Neural progenitor cell (in vitro differentiated cells): ENCODE data around the gene SDC1. TPM values are rescaled to one million over a fixed set of nuclear protein-coding genes. Genes with fewer than 3 reads are reported as not detected.

Source experiments
- DNase-seq: peaks from one replicate; pipeline ENCODE4 v3.0.0-alpha.2; 2016; ENCODE audit warnings: low spot score
- H2AFZ ChIP-seq: fragments of 200-600 bp; sonication (generic); replicated peaks from 2 replicates; pipeline ENCODE4 v1.6.1; 2016; ENCODE audit warnings: antibody characterized with exemption
- H3F3A ChIP-seq: fragments of 200-600 bp; sonication (generic); 2 replicates; pipeline ENCODE4 v1.6.1; 2016; ENCODE audit warnings: antibody characterized with exemption, low read depth
- H3K27ac ChIP-seq: fragments of 200-600 bp; sonication (generic); 2 replicates; pipeline ENCODE4 v1.5.1; 2016; ENCODE audit warnings: mild to moderate bottlenecking
- H3K27me3 ChIP-seq: fragments of 200-600 bp; sonication (generic); 2 replicates; pipeline ENCODE4 v1.6.1; 2016; ENCODE audit warnings: mild to moderate bottlenecking, moderate library complexity
- H3K36me3 ChIP-seq: fragments of 200-600 bp; sonication (generic); 2 replicates; pipeline ENCODE4 v1.5.1; 2016
- H3K4me1 ChIP-seq: fragments of 200-600 bp; sonication (generic); 2 replicates; pipeline ENCODE4 v1.6.1; 2016; ENCODE audit warnings: mixed run types
- H3K4me2 ChIP-seq: fragments of 200-600 bp; sonication (generic); 2 replicates; pipeline ENCODE4 v1.6.1; 2016
- H3K4me3 ChIP-seq: fragments of 200-600 bp; sonication (generic); 2 replicates; pipeline ENCODE4 v1.5.1; 2016
- H3K79me2 ChIP-seq: fragments of 200-600 bp; sonication (generic); 2 replicates; pipeline ENCODE4 v1.6.1; 2016; ENCODE audit warnings: low read depth
- H3K9ac ChIP-seq: fragments of 200-600 bp; sonication (generic); 2 replicates; pipeline ENCODE4 v1.6.1; 2016
- H3K9me3 ChIP-seq: fragments of 200-600 bp; sonication (generic); 2 replicates; pipeline ENCODE4 v1.5.1; 2016; ENCODE audit warnings: low read depth
- H4K20me1 ChIP-seq: fragments of 200-600 bp; sonication (generic); 2 replicates; pipeline ENCODE4 v1.6.1; 2016; ENCODE audit warnings: low read depth
- H3K27ac Mint-ChIP-seq: 3 replicates; pipeline ENCODE4 v1.8.0; 2021; ENCODE audit warnings: mixed read lengths
- H3K27me3 Mint-ChIP-seq: 2 replicates; pipeline ENCODE4 v1.8.0; 2022; ENCODE audit warnings: low read depth, mild to moderate bottlenecking, inconsistent platforms, moderate library complexity, mixed read lengths; ENCODE audit not compliant: insufficient read depth
- H3K36me3 Mint-ChIP-seq: 3 replicates; pipeline ENCODE4 v1.8.0; 2021; ENCODE audit warnings: mixed read lengths
- H3K4me1 Mint-ChIP-seq: 3 replicates; pipeline ENCODE4 v1.8.0; 2021; ENCODE audit warnings: mixed read lengths
- H3K4me3 Mint-ChIP-seq: 3 replicates; pipeline ENCODE4 v1.8.0; 2021; ENCODE audit warnings: mild to moderate bottlenecking, moderate library complexity, mixed read lengths
- H3K9me3 Mint-ChIP-seq: 3 replicates; pipeline ENCODE4 v1.8.0; 2020; ENCODE audit warnings: mixed read lengths
- CTCF ChIP-seq: fragments of 200-600 bp; sonication (generic); IDR thresholded peaks from 2 replicates; pipeline ENCODE4 v1.5.1; 2017; ENCODE audit warnings: antibody characterized with exemption, mild to moderate bottlenecking
- EZH2 ChIP-seq: fragments of 200-600 bp; sonication (generic); IDR thresholded peaks from 2 replicates; pipeline ENCODE4 v1.6.1; 2017; ENCODE audit warnings: antibody characterized with exemption, mild to moderate bottlenecking, moderate library complexity
- EZH2phosphoT487 ChIP-seq: fragments of 200-600 bp; sonication (generic); IDR thresholded peaks from 2 replicates; pipeline ENCODE4 v1.6.1; 2017; ENCODE audit warnings: antibody characterized with exemption
- total RNA-seq: library from RNA; depleted of rRNA; stranded (reverse); fragments of >200 nt; gene quantifications from 2 replicates; pipeline ENCODE4 v1.2.3, GENCODE V29; 2015; ENCODE audit warnings: low replicate concordance

The SDC1 gene
- total RNA-seq, 1 donor from 2014 or later, result 27.5 TPM

- Mint-ChIP-seq H3K9me3 (peaks cover 2% of the 10 kb centered on the region), H3K27me3 (peaks cover 4% of the 10 kb centered on the region), H3K27ac (peak overlapping the region; percentile 40), H3K4me3 (no peak overlapping the region), H3K4me1 (peaks cover 21% of the 10 kb centered on the region), H3K36me3 (peaks cover 11% of the 10 kb centered on the region)
- no peaks in the 10 kb centered on the region for H3K79me2 ChIP-seq
- no peak overlapping the region for H3K9ac ChIP-seq
- H3K4me3 ChIP-seq, result no peak overlapping the region
- H3K36me3 ChIP-seq, result no peaks in the 10 kb centered on the region
- no peak overlapping the region for H2AFZ ChIP-seq
- no peaks in the 10 kb centered on the region for H3K27me3 ChIP-seq
- H3F3A ChIP-seq, result no peaks in the 10 kb centered on the region
- no peak overlapping the region for H3K27ac ChIP-seq
- no peak overlapping the region for H3K4me2 ChIP-seq
- TF ChIP-seq EZH2 (no peak), CTCF (no peak), EZH2phosphoT487 (no peak)
- H3K9me3 ChIP-seq, result no peaks in the 10 kb centered on the region
- H3K4me1 ChIP-seq, result peaks cover 18% of the 10 kb centered on the region
- DNase-seq, result no peak
- peaks cover 6% of the 10 kb centered on the region for H4K20me1 ChIP-seq
Measured at GRCh38 chr2:20197192-20197591, 27.7 kb downstream of the SDC1 start.

- Histone ChIP-seq H3K9me3 (no peaks in the 10 kb centered on the region), H3K27ac (no peak overlapping the region), H3K79me2 (no peaks in the 10 kb centered on the region), H2AFZ (no peak overlapping the region), H3K4me2 (no peak overlapping the region), H3K36me3 (no peaks in the 10 kb centered on the region), H3F3A (peaks cover 1% of the 10 kb centered on the region), H3K4me3 (no peak overlapping the region), H4K20me1 (peaks cover 6% of the 10 kb centered on the region), H3K4me1 (peaks cover 20% of the 10 kb centered on the region), H3K9ac (no peak overlapping the region), H3K27me3 (no peaks in the 10 kb centered on the region)
- TF ChIP-seq CTCF (no peak), EZH2 (no peak), EZH2phosphoT487 (no peak)
- H3K4me1 Mint-ChIP-seq, result peaks cover 21% of the 10 kb centered on the region
- H3K9me3 Mint-ChIP-seq, result no peaks in the 10 kb centered on the region
- peaks cover 2% of the 10 kb centered on the region for H3K27me3 Mint-ChIP-seq
- peaks cover 8% of the 10 kb centered on the region for H3K36me3 Mint-ChIP-seq
- no peak for DNase-seq
- H3K27ac Mint-ChIP-seq, result no peak overlapping the region
- no peak overlapping the region for H3K4me3 Mint-ChIP-seq
Measured at GRCh38 chr2:20196657-20197161, 28.2 kb downstream of the SDC1 start.

- no peak overlapping the region for H3K9ac ChIP-seq
- Mint-ChIP-seq H3K36me3 (peaks cover 7% of the 10 kb centered on the region), H3K27ac (no peak overlapping the region), H3K4me1 (peaks cover 24% of the 10 kb centered on the region), H3K9me3 (no peaks in the 10 kb centered on the region), H3K27me3 (peaks cover 2% of the 10 kb centered on the region), H3K4me3 (no peak overlapping the region)
- H4K20me1 ChIP-seq, result peaks cover 6% of the 10 kb centered on the region
- TF ChIP-seq CTCF, result no peak
- no peak for TF ChIP-seq EZH2phosphoT487
- TF ChIP-seq EZH2, result no peak
- H3K4me3 ChIP-seq, result no peak overlapping the region
- H2AFZ ChIP-seq, result no peak overlapping the region
- H3K9me3 ChIP-seq, result no peaks in the 10 kb centered on the region
- H3K27ac ChIP-seq, result no peak overlapping the region
- no peaks in the 10 kb centered on the region for H3K27me3 ChIP-seq
- no peaks in the 10 kb centered on the region for H3K79me2 ChIP-seq
- no peaks in the 10 kb centered on the region for H3K36me3 ChIP-seq
- DNase-seq, result no peak
- peaks cover 7% of the 10 kb centered on the region for H3F3A ChIP-seq
- H3K4me2 ChIP-seq, result no peak overlapping the region
- H3K4me1 ChIP-seq, result peaks cover 26% of the 10 kb centered on the region
Measured at GRCh38 chr2:20196053-20196656, 28.8 kb downstream of the SDC1 start.
